NCI-H1105 (cell line): ENCODE results near the gene TBCD.

ENCODE experiments used
- DNase-seq: peaks from one replicate; lab custom pipeline; 2025; lab: John Stamatoyannopoulos, UW

TBCD gene

DNA sequence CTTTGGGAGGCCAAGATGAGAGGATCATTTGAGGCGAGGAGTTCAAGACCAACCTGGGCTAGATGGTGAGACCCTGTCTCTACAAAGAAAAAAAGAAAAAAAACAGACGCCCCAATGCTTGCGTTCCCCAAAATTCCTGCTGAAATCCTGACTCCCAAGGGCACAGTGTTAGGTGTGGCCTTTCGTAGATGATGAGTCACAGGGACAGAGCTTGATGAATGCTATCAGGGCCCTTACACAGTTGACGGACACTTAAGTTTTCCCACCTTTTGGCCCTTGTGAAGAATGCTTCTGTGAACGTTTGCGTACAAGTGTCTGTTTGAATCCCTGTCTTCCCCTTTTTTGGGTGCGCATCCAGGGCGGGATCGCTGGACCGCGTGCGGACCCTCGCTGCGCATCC lies 104.5 kb downstream of the TBCD start:
- no peak for DNase-seq

GRCh38 chr17:82858376-82859126 lies 106.7 kb downstream of the TBCD start:
- DNase-seq: no peak

DNA sequence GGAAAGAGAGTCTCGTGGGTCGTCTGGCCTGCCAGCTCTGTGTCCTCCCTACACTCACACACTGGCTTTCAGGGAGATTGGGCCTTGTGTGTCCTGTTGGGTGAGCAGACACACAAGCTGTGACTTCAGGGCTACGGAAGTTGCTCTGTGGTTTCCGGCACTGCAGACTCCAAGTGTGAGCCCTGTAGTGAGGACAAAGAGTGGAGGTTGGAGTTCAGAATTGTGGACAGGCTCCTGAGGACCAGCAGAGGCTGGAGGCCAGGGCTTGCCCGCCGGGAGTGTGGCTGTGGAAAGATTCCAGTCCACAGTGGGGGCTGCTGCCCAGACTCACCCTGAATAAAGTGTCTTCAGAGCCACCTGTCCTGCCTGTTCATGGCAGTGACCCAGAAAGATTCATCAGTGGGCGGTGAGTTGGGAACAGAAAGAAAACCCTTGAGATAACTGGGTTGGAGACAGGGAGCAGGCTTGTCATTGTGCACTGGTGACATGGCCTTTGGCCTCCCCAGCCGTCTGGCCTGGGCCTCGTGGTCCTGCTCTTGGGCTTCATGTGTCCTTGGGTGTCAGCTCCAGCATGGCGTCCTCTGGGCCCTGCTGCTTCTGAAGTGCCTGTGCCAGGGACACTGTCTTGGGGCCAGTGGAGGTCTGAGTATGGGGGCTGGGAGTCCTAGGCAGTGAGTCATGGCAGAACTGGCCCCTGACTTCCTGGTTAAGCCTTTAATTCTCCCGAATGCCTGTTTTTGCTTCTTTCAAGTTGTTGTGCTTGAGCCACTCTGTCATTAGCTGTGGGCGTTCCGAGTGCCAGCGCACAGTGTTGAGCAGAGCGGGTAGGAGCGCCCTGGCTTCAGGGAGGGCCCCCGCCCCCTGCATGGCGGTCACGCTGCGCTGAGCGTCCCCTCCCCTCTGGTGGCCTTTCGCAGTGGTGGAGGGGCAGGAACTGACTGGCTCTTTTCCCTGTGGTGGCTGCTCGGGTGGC lies 107.9 kb downstream of the TBCD start:
- DNase-seq: no peak

DNA sequence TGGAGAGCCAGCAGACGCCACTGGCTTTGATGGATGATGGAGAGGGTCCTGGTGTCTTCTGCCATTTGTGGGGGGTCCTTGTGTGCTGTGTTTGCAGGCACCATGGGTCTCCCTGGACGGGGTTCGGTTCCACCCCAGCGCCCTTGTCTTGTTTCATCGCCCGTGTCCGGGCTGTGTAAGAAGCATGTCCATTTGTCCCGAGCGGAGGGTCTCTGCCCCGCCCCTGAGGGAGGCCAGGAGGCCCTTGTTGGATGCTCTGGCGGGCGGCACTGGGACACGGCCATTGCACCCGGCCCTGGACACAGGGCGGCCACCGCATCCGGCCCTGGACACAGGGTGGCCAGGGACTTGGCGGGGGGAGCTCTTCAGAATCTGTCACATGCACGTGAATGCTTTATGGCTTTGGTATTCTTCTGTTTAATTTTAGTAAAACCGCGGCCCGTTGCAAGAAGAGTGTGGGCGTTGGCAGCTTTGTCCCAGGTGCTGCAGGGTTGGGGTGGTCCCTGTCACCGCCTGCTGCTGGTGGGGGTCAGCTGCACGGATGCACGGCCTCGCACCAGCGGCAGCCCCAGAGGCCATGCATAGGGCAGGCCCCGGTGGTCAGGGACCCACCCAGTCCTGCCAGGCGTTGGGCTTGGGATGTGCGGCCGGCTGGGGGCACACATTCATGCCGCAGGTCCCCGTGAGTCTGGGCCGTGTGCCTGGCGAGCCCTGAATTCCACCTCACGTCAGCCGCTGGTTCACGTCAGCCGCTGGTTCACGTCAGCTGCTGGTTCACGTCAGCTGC lies 108.9 kb downstream of the TBCD start:
- DNase-seq: no peak

DNA sequence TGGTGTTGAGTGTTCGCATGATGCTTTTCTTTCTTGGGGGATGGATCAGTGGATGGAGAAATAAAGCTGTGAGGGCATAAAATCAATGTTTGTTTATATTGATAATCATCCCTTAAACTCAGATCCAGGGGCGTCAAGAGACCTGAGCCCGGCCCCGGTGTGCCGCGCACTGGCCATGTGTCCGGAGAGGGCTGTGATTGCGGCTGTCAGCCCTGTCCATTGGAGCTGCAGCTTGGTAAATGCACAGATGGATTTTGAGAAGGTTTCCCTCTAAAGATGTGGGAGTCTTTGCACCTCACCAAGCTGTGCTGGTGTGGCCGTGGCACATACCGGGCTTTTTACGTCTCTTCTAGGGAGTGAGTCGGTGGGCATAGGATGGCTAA lies 109.5 kb downstream of the TBCD start:
- DNase-seq: no peak

DNA sequence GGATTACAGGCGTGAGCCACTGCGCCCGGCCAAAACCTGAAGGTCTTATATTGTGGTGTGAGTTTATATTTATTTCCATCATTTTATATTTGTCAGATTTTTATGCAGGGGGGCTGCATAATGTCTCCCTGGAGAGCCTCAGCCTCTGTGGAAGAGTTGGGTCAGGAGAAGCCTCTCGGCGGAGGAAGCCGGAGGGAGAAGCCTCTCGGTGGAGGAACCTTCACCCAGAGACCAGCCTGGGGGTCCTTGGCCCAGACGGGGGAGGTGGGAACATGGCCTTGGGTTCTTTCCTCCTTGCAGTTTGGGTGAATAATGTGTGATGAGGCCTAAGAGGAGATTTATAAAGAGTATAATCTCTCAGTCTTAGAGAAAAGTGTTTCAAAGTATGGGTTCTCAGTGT lies 110.3 kb downstream of the TBCD start:
- no peak for DNase-seq

DNA sequence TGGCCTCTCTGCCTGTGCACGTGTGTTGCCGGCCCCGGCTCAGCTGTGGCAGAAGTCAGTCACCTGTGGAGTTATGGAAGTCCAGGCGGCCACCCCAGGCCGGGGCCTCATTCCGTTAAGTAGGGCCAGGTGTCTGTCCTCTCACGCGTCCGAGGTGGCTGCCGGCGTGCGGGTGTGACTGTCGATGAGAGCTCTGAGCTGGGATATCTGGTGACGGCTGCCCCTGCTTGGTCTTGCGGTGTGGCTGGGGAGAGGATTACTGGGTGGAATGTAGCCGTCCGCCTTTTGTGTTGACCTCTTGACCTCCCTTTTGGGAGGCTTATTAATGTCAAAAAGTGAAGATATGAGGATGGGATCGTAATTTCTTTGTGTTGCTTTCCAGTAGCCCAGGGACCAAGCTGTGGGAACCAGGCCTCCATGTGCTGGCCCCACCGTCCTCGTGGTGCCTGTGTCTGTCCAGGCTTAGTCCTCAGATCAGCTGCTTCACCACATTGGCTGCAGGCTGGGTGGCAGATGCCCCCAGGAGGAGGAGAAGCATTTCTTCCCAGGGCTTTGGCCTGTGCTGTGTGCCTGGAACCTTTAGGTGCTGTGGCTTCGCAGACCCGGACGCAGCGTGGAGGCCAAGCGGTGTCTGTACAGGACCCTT lies 111.0 kb downstream of the TBCD start:
- no peak for DNase-seq

- no peak for DNase-seq
Measured at GRCh38 chr17:82863383-82863940, 111.6 kb downstream of the TBCD start.

- DNase-seq: no peak
Measured at GRCh38 chr17:82863941-82864712, 112.3 kb downstream of the TBCD start.

DNA sequence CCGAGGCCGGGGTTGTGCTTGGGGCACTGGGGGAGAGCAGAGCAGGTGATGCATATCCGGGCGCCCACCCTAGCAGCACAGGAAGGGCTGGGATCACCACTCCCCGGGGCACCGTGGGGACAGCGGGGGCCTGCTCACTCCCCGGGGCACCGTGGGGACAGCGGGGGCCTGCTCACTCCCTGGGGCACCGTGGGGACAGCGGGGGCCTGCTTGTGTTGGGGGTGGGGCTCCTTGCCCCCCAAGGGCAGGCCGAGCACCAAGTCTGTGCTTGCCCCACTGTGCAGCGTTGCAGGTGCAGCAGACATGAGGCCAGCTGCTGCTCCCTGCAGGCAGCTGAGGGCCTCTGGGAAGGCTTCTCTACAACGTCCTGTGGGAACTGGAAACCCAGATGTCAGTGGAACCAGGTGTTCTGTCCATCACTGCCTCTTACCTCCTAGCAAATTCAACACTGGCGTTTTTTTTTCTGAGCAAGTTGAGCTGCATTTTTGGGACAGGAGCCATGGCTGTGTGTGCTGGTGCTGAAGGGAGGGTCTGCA lies 112.9 kb downstream of the TBCD start:
- no peak for DNase-seq

DNA sequence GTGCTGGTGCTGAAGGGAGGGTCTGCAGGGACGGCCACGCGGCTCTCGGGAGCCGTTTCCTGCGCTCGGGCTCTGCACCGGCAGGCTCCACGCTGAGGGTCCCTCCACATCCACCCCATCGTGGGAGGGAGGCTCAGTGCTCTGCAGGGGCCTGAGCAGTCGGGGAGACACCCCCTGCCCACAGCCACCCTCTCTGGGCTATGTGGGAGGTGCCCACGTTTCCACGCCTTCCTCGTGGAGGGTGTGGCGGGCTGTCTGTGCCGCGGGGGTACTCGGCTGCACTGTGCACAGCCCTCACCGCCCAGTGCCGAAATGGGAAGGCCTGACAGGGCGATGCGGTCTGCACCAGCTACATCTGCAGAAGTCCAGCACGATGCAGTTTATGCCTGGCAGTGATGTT lies 113.4 kb downstream of the TBCD start:
- DNase-seq: no peak

DNA sequence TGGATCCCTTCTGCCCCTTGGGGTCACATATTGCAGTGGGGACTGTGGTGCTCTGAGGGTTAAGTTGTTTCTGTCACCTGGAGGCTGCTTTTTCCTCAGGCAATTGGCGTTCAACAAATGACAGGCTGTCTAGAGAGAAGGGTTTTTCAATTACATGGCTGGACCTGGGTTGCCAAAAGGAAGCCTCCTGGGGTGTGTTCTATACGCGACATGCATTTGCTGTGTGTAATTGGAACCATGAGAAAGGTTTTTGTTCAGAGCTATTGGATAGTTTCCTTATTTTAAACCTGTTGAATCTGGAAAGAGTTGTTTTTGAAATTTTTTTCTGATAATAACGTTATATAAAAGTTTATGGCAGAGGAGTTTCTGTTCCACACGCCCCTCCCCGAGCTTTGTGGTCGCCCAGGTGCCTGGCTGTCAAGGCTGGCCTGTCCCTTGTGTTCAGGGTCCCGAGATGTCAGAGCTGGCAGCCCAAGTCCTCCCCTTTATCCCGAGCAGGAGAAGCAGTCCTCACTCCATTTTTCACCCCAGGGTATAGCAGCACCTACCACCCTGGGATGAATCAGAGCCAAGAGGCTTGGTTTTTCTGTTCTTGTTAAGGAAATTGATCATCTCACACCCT lies 114.0 kb downstream of the TBCD start:
- no peak for DNase-seq

DNA sequence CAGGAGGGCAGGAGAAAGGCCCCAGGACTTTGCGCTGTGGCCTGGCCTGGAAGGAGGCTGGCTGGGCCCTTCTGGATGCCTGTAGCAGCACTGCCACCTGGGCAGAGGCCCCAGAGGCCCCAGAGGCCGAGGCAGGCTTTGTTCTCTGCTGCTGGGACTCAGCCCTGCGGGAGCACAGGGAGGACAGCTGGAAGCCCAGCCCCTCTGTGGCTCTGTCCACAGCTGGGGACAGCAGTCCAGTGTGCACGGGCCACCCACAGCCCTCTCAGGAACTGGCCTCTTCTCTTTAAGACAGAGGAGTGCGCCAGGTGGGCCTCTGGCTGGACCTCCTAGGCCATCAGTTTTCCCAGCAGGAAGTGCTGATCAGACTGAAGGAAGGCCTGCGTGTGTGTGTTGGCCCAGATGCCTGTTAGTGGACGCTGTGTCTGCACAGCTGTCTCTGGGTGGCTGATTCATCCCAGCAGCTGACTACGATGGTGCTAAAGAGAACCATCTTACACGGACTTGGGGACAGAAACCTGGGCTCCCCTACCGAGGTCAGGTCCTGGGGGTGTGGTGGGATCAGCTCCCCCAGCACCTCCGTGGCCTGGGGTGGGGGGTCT lies 114.8 kb downstream of the TBCD start:
- DNase-seq: no peak

DNA sequence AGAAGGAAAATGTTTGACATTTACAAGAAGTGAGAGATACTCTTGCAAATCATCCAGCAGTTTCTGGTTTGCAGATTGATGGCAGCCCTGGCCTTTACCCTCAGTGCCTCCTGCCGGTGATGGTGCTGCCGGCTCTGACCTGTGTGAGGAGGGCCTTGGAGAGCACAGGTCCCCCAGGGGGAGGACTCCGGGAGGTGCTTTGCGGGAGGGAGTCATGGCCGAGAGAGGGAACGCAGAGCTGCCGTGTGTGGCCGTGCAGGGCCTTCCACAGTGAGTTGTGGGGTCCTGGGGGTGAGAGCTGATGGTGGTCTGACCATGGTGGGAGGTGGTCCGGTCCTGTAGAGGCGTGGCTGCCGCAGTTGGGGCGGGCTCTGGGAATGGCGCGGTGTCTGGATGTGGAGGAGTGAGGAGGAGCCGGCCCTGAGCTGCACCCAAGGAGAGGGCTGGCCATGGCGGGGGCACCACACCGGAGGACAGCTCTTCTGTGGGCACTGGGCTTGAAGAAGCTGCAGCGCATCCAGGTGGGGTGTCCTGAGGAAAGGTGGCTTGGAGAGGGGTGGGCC lies 116.0 kb downstream of the TBCD start:
- DNase-seq: no peak

DNA sequence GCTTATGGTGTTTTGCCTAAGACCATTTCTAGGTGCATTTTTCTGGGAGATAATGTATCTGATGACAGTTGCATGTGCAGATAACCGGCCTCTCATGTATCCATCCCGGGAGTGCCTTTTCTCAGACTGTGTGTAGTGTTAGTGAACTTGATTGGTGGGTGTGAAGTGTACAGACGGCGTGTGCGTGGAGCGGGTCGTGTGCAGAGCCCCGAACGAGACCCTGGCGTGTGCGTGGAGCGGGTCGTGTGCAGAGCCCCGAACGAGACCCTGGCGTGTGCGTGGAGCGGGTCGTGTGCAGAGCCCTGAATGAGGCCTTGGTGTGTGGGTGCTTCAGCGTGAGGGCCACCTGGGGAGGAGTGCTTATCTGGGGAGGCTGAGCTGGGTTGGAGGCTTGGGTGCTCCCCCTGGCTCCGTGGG lies 116.9 kb downstream of the TBCD start:
- DNase-seq: no peak

DNA sequence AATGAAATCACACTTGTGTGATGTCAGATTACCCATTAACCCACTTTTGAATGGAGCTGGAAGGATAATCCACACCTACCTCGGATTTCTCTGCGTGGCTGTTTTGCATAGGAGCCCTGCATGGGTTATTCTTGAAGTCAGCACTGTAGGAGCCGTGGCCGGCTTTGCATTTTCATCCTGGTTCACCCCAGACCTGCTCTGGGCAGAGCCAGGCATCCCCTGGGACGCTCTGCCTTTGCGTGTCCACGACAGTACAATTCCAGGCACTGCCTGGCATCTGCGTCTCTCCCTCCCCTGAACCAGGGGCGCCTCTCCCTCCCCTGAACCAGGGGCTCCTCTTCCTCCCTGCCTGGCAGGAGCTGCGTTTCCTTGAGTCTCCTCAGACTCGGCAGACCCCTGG lies 117.7 kb downstream of the TBCD start:
- no peak for DNase-seq

DNA sequence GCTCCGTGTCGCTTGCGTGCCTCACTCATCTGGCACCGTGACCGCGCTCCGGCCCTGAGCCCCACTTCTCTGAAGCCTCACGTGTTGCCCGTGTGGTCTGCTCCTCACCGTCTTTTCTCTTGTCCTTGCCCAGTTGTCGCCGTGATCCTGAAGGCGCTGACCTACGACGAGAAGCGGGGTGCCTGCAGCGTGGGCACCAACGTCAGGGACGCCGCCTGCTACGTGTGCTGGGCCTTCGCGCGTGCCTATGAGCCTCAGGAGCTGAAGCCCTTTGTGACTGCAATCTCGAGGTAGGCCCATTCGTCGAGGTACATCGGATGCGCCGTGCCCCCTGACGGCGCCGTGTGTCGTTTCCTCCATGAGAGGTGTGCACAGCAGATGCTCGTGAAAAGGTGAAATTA lies 118.2 kb downstream of the TBCD start:
- no peak for DNase-seq

DNA sequence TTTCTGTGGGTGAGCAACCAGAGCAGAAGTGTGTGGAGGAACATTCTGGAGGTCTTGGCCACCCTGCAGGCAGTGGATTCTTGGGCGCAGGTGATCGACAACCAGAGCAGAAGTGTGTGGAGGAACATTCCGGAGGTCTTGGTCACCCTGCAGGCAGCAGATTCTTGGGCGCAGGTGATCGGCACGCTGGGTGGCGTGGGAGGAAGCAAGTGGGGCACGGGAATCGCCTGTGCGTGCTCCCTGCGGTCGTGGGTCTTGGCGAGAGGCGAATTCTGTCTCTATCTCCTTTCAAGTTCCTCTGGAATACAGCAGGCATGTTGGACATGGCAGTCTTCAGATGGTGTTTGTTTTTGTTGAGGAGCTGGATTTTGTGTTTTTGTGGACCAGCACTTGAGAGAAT lies 118.7 kb downstream of the TBCD start:
- no peak for DNase-seq

GRCh38 chr17:82871056-82871775 lies 119.4 kb downstream of the TBCD start:
- DNase-seq: no peak
